Cardiac muscle cell (in vitro differentiated cells and primary cell): ENCODE measurements around the gene SIGLEC12. TPM values are rescaled to one million over a fixed set of nuclear protein-coding genes. Genes with fewer than 3 reads are reported as not detected.

Experiments used
- DNase-seq, 2 donors: peaks; one replicate each; pipeline versions ENCODE4 v3.0.0 to v3.0.0-alpha.2; 2010 to 2017; ENCODE audit warnings: low read depth in 1 of 2, low spot score in 1 of 2
- H3K27ac ChIP-seq: fragments of 200-600 bp; sonication (generic); 2 replicates; pipeline ENCODE4 v1.5.1; 2016
- H3K27me3 ChIP-seq: fragments of 200-600 bp; sonication (generic); 2 replicates; pipeline ENCODE4 v1.6.0; 2016; ENCODE audit warnings: control low read depth
- H3K36me3 ChIP-seq: fragments of 200-600 bp; sonication (generic); 2 replicates; pipeline ENCODE4 v1.5.1; 2016; ENCODE audit warnings: control low read depth
- H3K4me1 ChIP-seq: fragments of 200-600 bp; sonication (generic); 2 replicates; pipeline ENCODE4 v1.8.1; 2017; ENCODE audit warnings: low read depth, mild to moderate bottlenecking, mixed run types
- H3K4me3 ChIP-seq: fragments of 200-600 bp; sonication (generic); 2 replicates; pipeline ENCODE4 v1.5.1; 2016; ENCODE audit warnings: mild to moderate bottlenecking
- H3K9me3 ChIP-seq: fragments of 200-600 bp; sonication (generic); 2 replicates; pipeline ENCODE4 v1.5.1; 2017; ENCODE audit warnings: low read depth, mild to moderate bottlenecking, control low read depth
- polyA plus RNA-seq: library from polyadenylated mRNA; unstranded; fragments of >200 nt; fragmentation: Nextera tagmentation; extraction: Ambion mirVana; gene quantifications from 2 replicates; pipeline ENCODE4 v1.2.1, GENCODE V29; 2016
- total RNA-seq: library from RNA; depleted of rRNA; stranded (reverse); fragments of >200 nt; gene quantifications from 2 replicates; pipeline ENCODE4 v1.2.3, GENCODE V29; 2016
- TF ChIP-seq, protein P1 (sequence below): IDR thresholded peaks from 2 replicates; pipeline ENCODE4 v1.5.1; 2012; ENCODE audit warnings: low read depth, mild to moderate bottlenecking, low read length

SIGLEC12 gene
- total and polyA plus RNA-seq, 2 experiments from 2014 or later = not detected

DNA sequence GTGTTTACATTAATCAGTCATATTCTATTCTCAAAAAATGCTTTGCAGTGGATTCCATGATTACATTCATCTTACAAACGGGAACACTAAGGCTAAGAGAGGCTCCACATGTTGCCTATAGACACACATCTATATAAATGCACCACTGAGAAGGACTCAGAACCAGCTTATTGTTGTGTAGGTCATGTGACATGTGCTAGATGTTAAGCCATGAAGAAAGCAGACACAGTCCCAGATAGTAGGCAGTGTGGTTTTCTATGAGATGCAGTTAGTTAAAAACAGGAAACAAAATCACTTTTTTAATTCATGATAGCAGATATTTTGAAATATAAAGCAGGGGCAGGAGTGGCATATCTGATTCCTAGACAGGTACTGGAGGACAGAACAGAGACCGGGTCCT, 19.1 kb upstream of the SIGLEC12 start:
- Histone ChIP-seq H3K27me3 (no peaks in the 10 kb centered on the region), H3K4me3 (no peak overlapping the region), H3K4me1 (no peaks in the 10 kb centered on the region), H3K9me3 (no peaks in the 10 kb centered on the region), H3K36me3 (no peaks in the 10 kb centered on the region), H3K27ac (no peak overlapping the region)
- no peak for DNase-seq
- TF ChIP-seq, protein P1, sequence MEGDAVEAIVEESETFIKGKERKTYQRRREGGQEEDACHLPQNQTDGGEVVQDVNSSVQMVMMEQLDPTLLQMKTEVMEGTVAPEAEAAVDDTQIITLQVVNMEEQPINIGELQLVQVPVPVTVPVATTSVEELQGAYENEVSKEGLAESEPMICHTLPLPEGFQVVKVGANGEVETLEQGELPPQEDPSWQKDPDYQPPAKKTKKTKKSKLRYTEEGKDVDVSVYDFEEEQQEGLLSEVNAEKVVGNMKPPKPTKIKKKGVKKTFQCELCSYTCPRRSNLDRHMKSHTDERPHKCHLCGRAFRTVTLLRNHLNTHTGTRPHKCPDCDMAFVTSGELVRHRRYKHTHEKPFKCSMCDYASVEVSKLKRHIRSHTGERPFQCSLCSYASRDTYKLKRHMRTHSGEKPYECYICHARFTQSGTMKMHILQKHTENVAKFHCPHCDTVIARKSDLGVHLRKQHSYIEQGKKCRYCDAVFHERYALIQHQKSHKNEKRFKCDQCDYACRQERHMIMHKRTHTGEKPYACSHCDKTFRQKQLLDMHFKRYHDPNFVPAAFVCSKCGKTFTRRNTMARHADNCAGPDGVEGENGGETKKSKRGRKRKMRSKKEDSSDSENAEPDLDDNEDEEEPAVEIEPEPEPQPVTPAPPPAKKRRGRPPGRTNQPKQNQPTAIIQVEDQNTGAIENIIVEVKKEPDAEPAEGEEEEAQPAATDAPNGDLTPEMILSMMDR = no peak

DNA sequence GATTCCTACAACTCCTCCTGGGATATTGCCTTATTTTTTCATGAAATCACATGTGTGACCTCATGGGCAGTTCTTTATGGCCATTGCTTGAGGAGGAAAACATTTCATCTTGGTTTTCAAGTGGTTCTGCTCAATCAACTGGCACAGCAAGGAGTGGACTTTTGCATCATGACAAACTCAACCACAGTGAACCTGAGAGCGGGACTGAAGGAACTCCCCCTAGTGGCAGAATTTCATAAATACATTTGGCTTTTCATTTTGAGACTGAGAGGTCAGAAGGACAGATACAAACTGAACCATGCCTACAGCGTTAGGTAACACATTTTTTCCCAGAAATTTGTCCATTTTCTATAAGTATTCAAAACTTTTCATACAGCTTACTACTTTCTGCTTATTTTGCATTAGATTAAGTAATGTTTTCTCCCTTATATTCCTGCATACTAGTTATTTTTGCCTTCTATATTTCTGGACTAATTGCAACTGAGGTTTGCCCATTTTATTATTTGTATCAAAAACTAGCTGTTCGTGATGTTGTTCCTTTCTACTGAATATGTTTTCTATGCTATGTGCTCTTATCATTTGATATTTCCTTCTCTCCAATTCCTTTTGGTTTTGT, 13.4 kb upstream of the SIGLEC12 start:
- TF ChIP-seq, protein P1 = peak; percentile 84
- DNase-seq = peak; percentile 51 to 72
- H3K4me1 ChIP-seq = no peaks in the 10 kb centered on the region
- no peaks in the 10 kb centered on the region for H3K9me3 ChIP-seq
- H3K4me3 ChIP-seq = no peak overlapping the region
- H3K27ac ChIP-seq = no peak overlapping the region
- H3K27me3 ChIP-seq = no peaks in the 10 kb centered on the region
- no peaks in the 10 kb centered on the region for H3K36me3 ChIP-seq

DNA sequence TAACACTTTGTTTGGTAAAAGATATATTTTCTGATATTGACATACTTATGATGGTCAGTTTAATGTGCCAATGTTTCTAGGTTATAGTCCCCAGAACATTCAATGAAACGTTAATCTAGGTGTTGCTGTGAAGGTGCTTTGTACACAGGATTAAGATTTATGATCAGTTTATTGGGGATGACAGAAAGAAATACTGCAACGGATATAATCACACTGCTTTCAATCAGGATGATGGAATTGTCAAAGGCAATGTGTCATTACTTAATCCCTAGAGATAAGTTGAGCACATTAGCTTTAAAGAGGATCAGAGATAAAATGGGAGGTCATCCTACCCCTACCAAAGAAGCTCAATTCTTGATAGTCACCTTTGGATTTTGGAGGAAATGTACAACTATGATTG, 12.4 kb upstream of the SIGLEC12 start:
- no peaks in the 10 kb centered on the region for H3K9me3 ChIP-seq
- H3K27me3 ChIP-seq = no peaks in the 10 kb centered on the region
- no peak for DNase-seq
- H3K27ac ChIP-seq = no peak overlapping the region
- TF ChIP-seq, protein P1 = no peak
- H3K4me3 ChIP-seq = no peak overlapping the region
- H3K36me3 ChIP-seq = no peaks in the 10 kb centered on the region
- no peaks in the 10 kb centered on the region for H3K4me1 ChIP-seq

DNA sequence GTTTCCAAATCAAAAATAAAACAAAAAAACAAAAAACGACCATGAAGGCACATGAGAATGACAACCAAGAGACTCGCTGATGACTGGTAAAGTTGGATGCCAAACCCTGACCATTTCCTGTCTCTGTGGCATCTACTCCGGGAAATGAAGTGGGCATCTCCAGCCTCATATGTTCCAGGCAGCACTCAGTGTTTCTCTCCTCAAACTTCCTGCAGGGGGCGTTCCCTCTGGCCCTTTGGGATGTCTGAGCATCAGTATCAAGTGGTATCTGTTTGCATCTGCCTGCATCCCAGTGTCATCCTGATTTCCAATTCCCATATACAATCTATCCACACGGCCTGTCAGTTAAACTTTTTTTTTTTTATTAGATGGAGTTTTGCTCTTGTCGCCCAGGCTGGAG, 9.8 kb upstream of the SIGLEC12 start:
- peak in 1 of 2 donors; percentile 26 for DNase-seq
- H3K4me1 ChIP-seq = no peaks in the 10 kb centered on the region
- TF ChIP-seq, protein P1 = peak; percentile 44
- no peaks in the 10 kb centered on the region for H3K27me3 ChIP-seq
- no peak overlapping the region for H3K4me3 ChIP-seq
- H3K36me3 ChIP-seq = no peaks in the 10 kb centered on the region
- H3K9me3 ChIP-seq = no peaks in the 10 kb centered on the region
- H3K27ac ChIP-seq = no peak overlapping the region

DNA sequence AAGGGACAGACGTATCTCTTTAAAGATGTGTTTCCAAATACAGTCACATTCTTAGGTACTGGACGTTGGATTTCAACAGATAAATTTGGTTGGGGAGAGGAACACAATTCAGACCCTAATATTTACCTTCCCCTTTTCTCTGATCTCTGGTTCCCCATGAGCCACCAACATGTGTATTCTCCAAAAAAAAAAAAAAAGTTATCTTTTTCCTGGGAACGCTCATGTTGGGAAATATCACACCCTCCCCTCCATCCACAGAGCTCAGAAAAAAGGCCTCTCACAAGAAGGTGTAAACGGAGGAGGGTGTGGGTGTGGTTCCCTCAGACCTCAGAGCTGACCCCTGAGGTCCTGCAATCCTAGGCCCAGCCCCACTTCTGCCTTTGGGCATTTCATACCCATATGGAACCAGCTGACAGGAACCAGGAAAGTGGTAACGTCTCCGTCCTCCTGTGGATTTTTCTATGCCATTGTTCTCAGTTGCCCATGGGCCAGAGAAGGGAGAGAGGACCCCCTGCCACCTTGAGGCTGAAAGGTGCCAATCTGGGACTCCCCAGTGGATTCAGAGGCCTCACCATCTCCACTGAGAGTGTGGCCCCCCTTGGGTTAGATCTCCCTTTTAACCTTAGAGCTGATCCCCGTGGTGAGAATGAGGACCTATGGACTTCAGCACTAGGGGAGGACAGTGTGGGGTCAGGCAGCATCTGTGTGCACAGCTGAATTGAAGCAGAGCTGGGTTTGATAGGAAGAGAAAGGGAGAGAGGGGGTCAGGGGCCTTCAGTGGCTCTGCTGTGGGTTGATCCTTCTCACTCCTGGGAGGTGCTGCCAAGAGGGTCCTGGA, 8.4 kb upstream of the SIGLEC12 start:
- Histone ChIP-seq H3K36me3 (no peaks in the 10 kb centered on the region), H3K4me3 (no peak overlapping the region)

More for the DNA sequence above, 8.4 kb upstream of the SIGLEC12 start:
- Histone ChIP-seq H3K27me3 (no peaks in the 10 kb centered on the region), H3K9me3 (no peaks in the 10 kb centered on the region), H3K4me1 (no peaks in the 10 kb centered on the region), H3K27ac (no peak overlapping the region)
- no peak for DNase-seq
- TF ChIP-seq, protein P1 = no peak
